ENCODE measurements around the gene CARS2. TPM values are rescaled to one million over a fixed set of nuclear protein-coding genes. Genes with fewer than 3 reads are reported as not detected.
"Not testable (repeated sequence)": the region's sequence is repeated elsewhere in the genome, so short reads cannot be mapped to it uniquely, and the experiment has no call there.

CARS2 gene
- total RNA-seq, 1 donor: 64.7 TPM

DNA sequence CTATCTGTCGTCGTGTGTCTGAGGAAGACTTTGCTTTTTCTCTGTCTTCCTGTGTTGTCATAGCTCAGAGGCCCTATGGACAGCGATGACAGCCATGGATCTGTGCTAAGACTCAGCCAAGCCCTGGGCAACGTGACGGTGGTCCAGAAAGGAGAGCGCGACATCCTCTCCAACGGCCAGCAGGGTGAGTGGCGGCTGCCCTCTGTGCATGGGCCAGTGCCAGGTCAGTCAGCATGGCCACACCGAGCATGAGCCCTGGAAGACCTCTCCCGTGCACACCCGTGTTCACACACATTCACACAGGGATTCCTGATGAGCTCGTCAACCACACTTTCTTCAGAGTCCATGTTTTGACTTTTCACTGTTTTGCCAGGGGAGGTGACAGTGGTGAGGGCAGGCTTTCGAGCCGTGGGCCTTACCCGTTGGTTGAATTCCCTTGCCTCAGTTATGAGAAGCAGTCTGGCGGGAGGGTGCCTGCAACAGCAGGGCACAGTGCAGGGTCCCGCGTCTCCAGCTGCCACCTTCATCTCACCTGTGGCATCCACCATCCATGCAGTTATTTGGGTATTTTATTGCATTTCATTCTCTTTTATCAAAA, 70.4 kb downstream of the CARS2 start:
- DNase-seq (ENCODE audit: low read depth): no peak
- H3K4me3 ChIP-seq (ENCODE audit: low read depth, low read length): no peak overlapping the region
- TF ChIP-seq, protein P1, sequence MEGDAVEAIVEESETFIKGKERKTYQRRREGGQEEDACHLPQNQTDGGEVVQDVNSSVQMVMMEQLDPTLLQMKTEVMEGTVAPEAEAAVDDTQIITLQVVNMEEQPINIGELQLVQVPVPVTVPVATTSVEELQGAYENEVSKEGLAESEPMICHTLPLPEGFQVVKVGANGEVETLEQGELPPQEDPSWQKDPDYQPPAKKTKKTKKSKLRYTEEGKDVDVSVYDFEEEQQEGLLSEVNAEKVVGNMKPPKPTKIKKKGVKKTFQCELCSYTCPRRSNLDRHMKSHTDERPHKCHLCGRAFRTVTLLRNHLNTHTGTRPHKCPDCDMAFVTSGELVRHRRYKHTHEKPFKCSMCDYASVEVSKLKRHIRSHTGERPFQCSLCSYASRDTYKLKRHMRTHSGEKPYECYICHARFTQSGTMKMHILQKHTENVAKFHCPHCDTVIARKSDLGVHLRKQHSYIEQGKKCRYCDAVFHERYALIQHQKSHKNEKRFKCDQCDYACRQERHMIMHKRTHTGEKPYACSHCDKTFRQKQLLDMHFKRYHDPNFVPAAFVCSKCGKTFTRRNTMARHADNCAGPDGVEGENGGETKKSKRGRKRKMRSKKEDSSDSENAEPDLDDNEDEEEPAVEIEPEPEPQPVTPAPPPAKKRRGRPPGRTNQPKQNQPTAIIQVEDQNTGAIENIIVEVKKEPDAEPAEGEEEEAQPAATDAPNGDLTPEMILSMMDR (IDR thresholded peaks at IDR 0.05; ENCODE audit: insufficient read depth, low read length): no peak

DNA sequence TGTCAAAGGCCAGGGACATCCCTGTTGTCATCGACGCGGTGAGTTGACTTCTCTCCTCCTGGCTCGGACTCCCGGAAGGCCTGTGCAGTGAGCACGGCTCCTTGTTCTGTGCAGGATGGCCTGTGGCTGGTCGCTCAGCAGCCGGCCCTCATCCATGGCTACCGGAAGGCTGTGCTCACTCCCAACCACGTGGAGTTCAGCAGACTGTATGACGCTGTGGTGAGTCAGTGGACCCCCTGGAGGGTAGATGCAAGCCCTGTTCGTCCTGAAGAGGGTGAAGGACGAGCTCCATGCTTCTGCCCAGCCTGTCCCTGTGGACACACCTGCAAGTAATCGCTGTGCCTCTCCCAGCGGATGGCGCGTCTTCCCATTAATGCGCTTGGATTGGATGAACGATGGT, 71.4 kb downstream of the CARS2 start:
- DNase-seq (ENCODE audit: low read depth): no peak
- H3K4me3 ChIP-seq (ENCODE audit: low read depth, low read length): no peak overlapping the region
- TF ChIP-seq, protein P1 (IDR thresholded peaks at IDR 0.05; ENCODE audit: insufficient read depth, low read length): no peak

DNA sequence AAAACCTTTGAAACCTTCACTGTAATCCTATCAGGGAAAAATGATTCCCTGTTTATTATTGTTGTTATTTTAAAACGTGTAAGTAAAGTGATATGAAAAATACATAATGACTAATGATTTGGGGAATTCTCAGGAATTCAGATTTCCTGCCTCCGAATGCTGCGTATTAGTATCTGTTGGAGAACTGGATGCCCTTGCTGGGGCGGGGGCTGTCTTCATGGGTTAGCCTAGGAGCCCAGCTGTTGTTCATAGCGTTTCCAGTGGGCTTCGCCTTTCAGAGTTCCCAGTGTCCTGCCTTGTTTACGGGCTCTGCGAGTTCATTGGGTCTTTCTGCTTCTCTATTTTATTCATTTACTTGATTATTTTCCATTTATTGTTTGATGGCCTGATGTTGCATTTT, 72.1 kb downstream of the CARS2 start:
- H3K4me3 ChIP-seq (ENCODE audit: low read depth, low read length): no peak overlapping the region
- no peak for DNase-seq (ENCODE audit: low read depth)
- TF ChIP-seq, protein P1 (IDR thresholded peaks at IDR 0.05; ENCODE audit: insufficient read depth, low read length): no peak

DNA sequence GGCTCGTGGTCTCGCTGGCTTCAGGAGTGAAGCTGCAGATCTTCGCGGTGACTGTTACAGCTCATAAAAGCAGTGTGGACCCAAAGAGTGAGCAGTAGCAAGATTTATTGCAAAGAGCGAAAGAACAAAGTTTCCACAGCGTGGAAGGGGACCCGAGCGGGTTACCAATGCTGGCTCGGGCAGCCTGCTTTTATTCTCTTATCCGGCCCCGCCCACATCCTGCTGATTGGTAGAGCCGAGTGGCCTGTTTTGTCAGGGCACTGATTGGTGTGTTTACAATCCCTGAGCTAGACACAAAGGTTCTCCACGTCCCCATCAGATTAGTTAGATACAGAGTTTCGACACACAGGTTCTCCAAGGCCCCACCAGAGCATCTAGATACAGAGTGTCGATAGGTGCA, 73.7 kb downstream of the CARS2 start:
- H3K4me3 ChIP-seq (ENCODE audit: low read depth, low read length): not testable (repeated sequence)

DNA sequence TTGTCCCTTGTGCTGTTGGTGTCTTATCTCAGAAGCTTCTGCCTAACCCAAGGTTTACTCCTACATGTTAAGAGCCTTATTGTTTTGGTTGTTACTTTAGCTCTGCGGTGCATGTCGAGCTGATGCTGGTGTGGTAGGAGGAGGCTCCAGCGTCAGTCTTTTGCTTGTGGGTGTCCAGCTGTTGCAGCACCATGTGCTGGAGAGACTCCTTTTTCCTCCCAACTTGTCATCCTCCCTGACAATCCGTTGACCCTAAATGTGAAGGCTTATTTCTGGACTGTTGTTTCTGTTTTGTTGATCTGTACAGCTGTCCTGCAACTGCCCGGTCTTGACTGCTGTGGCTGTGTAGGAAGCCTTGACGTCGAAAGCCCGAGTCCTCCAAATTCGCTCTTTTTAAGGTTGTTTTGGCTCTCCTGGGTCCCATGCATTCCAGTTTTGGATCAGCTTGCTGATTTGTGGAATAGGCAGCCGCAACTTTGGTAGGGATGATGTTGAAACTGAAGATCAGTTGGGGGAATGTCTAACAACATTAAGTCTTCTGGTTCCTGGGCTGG, 75.3 kb downstream of the CARS2 start:
- TF ChIP-seq, protein P1 (IDR thresholded peaks at IDR 0.05; ENCODE audit: insufficient read depth, low read length): no peak
- no peak for DNase-seq (ENCODE audit: low read depth)
- H3K4me3 ChIP-seq (ENCODE audit: low read depth, low read length): no peak overlapping the region

More for the DNA sequence above, 73.7 kb downstream of the CARS2 start:
- DNase-seq (ENCODE audit: low read depth): not testable (repeated sequence)

DNA sequence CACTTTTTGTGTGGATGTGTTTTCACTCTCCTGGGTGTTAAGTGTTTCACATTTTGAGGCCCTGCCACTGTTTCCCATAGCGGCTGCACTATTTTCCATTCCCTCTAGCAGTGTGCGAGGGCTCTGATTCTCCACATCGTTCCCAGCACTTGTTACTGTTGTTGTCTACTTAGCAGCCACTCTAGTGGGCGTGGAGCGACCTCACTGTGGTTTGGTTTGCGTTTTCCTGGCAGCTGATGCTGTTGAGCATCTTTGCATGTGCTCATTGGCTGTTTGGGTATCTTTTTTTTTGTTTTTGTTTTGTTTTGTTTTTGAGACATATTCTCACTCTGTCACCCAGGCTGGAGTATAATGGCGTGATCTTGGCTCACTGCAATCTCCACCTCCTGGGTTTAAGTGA, 76.2 kb downstream of the CARS2 start:
- H3K4me3 ChIP-seq (ENCODE audit: low read depth, low read length): no peak overlapping the region
- TF ChIP-seq, protein P1 (IDR thresholded peaks at IDR 0.05; ENCODE audit: insufficient read depth, low read length): no peak
- DNase-seq (ENCODE audit: low read depth): no peak

DNA sequence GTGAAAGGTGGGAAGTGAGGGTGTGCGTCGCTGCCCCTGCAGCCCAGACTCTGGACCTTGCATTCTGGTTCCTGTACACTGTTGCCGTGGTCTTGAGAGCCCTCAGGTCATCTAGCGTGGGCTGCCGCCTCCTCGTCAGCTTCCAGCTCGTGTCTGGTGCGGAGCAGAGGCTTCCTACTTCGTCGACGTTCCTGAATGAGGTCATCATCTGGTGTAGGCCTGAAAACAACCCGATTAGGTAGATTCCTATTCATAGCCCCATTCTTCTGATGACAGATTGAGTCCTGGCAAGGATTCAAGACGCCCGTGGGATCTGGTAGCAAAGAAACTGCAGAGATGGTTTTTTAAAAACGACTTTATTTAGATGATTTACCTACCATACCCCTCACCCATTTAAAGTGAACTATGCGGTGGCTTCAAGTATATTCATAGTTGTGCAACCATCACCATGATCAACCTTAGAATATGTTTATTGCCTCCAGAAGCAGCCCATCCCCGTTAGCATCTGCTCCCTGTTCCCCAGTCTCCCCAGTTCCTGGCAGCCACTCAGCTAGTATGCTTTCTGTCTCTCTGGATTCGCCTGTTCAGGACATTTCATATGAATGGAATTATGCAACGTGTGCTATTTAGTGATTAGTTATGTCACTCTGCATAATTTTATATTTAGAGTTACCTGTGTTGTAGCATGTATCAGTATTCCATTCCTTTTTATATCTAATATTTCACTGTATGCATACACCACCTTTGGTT, 76.8 kb downstream of the CARS2 start:
- DNase-seq (ENCODE audit: low read depth): no peak
- H3K4me3 ChIP-seq (ENCODE audit: low read depth, low read length): no peak overlapping the region
- TF ChIP-seq, protein P1 (IDR thresholded peaks at IDR 0.05; ENCODE audit: insufficient read depth, low read length): no peak

Data from fibroblast of the aortic adventitia (primary cell).